Astrocyte of the spinal cord (primary cell): ENCODE measurements around the gene FAM153A.
"Not testable (repeated sequence)": the region's sequence is repeated elsewhere in the genome, so short reads cannot be mapped to it uniquely, and the experiment has no call there.

Experiments used
- DNase-seq: peaks from one replicate; pipeline ENCODE4 v3.0.0; 2011; ENCODE audit warnings: low read depth, low spot score
- H3K4me3 ChIP-seq: 2 replicates; pipeline ENCODE4 v1.5.1; 2011; ENCODE audit warnings: low read depth, mild to moderate bottlenecking, low read length, moderate library complexity
- in situ Hi-C: cut with HindIII; loops from 2 replicates; pipeline ENCODE4 v1.10.0; 2017; ENCODE audit warnings: low sequenced_read_pairs

FAM153A gene

DNA sequence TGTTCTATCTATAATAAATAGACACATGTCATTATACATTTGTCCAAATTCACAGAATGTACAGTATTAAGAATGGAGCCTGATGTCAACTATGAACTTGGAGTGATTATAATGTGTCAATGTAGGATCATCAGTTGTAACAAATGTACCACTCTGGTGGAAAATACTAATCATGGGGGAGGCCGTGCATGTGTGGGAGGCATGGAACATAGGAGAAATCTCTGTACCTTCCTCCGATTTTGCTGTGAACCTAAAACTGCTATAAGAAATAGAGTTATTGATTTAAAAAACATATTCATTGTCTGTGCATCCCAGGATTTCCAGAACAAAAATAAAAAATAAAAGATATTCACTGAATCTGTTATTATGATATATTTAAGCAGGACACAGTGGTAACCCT, 12.1 kb downstream of the FAM153A start:
- DNase-seq, in situ Hi-C loops, H3K4me3 ChIP-seq: not testable (repeated sequence)

DNA sequence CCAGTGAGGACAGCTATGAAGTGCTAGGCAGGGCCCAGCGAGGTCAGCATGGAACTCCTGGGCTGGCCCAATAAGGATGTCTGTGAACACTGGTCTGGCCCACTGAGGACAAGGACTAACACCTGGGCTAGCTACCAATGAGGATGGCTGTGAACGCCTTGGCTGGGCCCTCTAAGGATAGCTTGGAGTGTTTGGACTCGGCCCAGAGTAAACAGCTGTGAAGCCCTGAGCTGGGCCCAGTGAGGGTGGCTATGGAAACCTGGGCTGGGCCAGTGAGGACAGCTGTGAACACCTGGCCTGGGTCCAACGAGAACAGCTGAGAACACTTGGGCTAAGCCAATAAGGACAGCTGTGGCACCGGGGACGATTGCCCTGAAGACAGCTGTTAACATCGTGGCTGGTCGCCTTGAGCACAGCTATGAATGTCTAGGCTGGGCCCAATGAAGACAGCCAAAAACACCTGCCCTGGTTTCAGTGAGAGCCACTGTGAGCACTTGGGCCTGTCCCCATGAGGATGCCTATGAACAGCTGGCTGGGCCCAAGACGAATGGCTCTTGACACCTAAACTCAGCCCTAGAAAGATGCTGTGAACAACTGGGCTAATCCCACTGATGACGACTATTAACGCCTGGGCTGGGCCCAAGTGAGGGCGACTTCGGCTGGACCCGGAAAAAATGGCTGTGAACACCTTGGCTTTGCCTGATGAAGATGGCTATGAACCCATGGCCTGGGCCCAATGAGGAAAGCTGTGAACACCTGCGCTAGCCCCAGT, 18.8 kb downstream of the FAM153A start:
- in situ Hi-C loops, H3K4me3 ChIP-seq, DNase-seq: not testable (repeated sequence)

DNA sequence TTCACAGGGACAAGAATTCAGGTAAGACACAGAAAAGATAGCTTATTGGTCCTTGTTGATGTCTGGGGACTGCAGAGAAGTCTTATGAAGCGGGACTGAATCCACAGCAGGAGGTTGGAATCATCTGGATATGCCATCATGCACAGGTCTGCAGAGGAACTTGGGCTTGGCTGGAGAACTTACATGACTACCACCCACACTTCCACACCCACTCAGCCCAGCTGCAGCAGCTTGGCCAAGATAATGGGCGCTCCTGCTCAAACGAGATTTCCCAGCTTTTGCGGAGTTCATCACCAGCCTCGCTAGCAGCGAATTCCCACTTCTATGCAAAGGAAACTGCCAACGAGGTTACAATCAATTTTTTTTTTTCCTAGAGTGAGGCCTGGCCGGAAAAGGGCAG, 21.7 kb downstream of the FAM153A start:
- in situ Hi-C loops, DNase-seq, H3K4me3 ChIP-seq: not testable (repeated sequence)

DNA sequence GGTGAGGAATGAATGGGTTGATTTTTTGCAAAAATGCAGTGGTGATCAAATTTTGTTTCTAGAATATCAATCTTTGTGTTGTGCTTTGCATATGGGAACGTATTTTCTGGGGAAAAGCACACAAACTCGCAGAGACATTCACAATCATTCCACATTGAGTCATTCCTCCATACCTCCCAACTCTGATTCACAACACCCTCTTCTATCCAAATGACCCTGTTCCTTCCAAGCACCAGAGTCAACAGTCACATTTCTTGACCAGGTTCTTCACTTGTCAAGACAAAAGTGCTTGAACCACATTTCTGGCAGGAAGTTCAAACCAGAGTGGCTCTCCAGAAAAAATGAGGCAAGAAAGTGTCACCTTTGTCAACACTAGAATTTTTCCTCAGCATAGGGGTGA, 35.3 kb downstream of the FAM153A start:
- DNase-seq, in situ Hi-C loops: not testable (repeated sequence)

DNA sequence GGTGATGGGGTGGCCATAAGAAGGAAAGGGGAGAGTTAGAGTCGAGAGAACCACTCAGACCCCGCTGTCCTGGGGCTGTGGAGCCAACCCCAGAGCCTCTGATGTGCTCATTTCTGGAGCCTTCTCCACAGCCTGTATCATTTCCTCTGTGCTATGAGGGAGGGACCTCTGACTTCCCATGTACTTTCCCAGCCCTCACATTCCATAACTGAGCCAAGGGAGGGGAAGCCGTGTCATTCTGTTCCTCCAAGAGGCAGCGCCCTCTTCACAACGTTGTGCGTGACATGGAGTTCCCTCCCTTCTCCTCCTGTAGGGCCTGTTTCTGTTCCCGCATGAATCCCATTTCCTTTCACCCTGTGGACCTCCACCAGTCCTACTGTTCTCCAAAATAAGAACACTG, 57.8 kb downstream of the FAM153A start:
- in situ Hi-C loops, H3K4me3 ChIP-seq, DNase-seq: not testable (repeated sequence)

More for the DNA sequence above, 35.3 kb downstream of the FAM153A start:
- H3K4me3 ChIP-seq = not testable (repeated sequence)

DNA sequence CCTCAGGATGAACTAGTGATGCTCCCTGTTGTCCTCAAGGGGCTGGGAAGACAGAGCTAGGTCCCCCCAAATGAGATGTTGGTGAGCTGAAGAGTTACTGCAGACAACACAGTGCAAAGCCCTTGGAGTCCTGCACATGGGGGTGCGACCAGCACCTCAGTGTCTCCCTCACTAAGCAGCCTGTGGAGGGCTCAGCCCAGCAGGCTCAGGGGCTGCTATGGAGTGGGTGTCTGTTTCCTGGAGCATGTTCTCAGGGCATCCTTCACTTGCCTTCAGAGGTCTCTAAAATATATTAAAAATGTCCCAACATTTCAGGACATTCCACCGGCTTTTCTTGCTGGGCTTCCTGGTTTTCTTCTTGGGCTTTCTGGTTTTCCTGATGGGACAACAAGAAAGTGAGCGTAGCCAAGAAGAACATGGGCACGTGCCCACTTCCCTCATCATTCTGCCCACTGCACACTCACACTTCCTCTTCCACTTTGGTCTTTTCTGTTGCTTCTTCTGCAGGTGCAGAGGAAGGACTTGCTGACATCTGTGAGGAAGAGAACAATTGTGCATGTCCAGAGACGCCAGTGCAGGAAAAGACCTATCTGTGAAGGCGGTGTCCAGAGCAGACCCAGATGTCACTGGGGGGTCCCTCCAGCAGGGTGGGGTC, 58.7 kb downstream of the FAM153A start:
- in situ Hi-C loops, H3K4me3 ChIP-seq, DNase-seq: not testable (repeated sequence)

DNA sequence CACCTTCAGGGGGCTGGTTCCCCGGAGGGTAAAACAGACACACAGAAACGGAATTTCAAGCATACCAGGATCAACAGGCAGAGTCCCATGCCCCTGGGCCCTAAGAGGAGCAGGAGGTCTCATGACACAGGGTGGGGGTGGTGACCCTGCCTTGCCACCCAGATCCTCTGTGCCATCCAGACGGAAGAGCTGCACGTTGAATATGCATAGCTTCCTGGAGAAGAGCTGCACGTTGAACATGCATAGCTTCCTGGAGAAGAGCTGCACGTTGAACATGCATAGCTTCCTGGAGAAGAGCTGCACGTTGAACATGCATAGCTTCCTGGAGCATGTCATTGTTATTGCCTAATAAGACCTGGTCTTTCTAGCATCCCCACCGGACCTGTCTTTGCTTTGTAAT, 59.9 kb downstream of the FAM153A start:
- DNase-seq, in situ Hi-C loops, H3K4me3 ChIP-seq: not testable (repeated sequence)

DNA sequence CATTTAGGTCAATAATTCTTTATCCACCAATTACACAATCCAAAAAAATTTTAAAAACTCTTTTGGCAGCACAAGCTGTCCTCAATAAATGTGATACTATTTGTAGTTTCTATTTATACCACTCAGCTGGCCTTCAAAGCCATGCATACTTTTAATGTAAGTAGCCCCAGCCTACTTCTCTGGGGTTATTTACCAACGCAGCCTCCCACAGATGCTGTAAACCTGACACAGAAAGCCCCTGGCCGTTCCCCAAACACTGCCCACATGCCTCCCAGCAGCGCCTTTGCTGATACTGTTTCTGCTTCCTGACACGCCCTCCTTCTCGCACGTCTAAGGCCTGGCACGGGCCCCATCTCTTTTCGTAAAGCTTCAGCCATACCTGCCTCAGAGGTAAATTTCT, 62.7 kb downstream of the FAM153A start:
- DNase-seq, in situ Hi-C loops, H3K4me3 ChIP-seq: not testable (repeated sequence)

DNA sequence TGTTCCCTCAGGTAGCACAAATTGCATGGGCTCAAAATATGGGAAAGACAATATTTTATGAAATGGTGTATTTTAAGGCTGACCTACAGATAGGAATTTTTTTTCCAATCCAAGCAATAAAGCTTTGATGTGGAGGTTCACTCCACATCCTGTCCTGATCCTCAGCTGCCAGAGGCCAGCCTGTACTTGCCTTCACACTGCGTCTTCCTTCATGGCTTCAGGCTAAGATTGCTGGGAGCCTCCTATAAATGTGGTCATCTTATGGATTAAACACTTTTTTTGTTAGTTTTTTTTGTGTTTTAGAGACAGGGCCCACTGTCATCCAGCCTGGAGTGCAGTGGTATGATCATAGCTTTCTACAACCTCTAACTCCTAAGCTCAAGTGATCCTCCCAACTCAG, 67.3 kb downstream of the FAM153A start:
- H3K4me3 ChIP-seq, in situ Hi-C loops, DNase-seq: not testable (repeated sequence)

DNA sequence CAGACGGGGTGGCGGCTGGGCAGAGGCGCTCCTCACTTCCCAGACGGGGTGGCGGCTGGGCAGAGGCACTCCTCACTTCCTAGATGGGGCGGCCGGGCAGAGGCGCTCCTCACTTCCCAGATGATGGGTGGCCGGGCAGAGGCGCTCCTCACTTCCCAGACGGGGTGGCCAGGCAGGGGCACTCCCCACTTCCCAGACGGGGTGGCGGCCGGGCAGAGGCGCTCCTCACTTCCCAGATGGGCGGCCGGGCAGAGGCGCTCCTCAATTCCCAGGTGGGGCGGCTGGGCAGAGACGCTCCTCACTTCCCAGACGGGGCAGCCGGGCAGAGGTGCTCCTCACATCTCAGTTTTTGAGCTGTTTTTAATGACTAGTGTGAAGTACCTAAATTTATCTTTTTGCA, 86.6 kb downstream of the FAM153A start:
- DNase-seq, H3K4me3 ChIP-seq, in situ Hi-C loops: not testable (repeated sequence)

DNA sequence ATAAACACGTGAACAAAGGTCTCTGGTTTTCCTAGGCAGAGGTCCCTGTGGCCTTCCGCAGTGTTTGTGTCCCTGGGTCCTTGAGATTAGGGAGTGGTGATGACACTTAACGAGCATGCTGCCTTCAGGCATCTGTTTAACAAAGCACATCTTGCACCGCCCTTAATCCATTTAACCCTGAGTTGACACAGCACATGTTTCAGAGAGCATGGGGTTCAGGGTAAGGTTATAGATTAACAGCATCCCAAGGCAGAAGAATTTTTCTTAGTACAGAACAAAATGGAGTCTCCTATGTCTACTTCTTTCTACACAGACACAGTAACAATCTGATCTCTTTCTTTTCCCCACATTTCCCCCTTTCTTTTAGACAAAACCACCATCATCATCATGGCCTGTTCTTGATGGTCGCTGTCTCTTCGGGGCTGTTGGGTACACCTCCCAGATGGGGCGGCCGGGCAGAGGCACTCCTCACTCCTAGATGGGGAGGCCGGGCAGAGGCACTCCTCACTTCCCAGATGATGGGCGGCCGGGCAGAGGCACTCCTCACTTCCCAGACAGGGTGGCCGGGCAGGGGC, 87.3 kb downstream of the FAM153A start:
- in situ Hi-C loops, DNase-seq, H3K4me3 ChIP-seq: not testable (repeated sequence)

DNA sequence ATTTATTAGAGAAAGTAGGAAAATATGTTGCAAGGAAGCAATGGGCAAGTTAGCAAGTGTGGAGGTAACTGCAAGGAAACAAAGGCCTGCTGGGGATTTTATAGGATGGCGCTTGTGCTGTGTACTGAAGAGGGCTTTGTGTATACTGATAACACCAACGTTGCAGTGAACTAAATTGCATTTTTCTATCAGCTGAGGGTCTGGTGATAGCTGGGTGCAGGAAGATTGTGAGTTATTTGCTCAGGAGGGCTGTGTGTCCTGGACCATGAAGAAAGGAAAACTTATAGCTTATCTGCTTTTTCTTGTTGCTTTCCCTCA, 88.2 kb downstream of the FAM153A start:
- H3K4me3 ChIP-seq, in situ Hi-C loops: not testable (repeated sequence)

DNA sequence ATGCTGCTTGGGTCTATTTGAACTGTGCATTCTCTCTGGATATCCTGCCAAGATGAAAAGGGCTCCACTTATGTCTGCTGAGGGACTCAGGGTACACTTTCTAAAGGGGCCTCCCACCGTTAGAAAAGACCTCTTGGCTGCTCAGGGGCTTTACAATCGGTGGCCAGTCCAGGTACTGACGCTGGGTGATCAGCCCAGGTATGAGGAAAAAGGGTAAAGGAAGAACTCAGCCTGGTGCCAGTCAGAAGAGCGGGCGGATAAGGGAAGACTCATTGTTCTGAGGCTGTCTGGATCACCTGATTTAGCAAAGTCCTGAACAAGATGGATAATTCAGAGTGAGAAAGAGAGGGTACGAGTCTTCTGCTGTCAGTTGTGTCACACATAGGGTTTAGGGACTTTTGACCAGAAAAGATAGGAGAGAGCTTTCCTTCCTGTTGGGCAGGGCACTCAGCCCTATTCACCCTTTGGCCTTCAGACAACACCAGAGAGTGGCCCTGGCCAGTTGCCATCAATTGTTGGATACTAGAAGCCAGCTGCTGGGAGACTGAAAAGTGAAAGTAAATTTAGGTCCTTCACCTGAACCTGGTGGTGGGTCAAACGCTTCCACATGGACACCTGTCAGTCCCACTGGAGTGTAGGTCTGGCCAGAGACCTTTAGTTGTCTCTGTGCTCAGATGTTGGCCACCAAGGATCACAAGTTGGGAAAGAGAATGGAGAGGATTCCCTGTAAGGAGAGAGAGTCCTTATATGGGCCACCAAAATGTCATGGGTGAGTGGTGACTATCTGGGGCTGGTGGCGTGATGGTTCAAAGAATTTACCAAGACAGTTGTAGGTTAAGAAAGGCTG, 88.8 kb downstream of the FAM153A start:
- H3K4me3 ChIP-seq, DNase-seq, in situ Hi-C loops: not testable (repeated sequence)

More for the DNA sequence above, 88.2 kb downstream of the FAM153A start:
- not testable (repeated sequence) for DNase-seq

DNA sequence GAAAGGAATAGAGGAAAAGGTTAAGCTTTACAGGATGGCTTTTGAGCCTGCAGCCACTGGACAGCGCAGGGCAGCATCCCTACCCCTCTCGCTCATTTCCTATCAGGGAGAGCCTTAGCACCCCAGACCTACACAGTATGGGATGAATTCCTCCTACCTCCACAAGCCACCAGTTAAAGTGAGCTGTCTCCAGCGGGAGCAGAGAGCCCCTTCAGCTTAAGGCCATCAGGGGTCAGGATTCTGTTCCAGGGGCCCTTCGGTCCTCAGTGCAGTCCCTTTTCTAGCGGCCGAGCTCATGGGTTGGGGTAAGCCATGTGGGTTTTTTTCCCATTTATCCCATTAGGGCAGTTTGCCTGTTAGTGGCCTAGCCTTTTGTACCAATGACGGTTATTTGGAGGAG, 89.7 kb downstream of the FAM153A start:
- in situ Hi-C loops, DNase-seq, H3K4me3 ChIP-seq: not testable (repeated sequence)

DNA sequence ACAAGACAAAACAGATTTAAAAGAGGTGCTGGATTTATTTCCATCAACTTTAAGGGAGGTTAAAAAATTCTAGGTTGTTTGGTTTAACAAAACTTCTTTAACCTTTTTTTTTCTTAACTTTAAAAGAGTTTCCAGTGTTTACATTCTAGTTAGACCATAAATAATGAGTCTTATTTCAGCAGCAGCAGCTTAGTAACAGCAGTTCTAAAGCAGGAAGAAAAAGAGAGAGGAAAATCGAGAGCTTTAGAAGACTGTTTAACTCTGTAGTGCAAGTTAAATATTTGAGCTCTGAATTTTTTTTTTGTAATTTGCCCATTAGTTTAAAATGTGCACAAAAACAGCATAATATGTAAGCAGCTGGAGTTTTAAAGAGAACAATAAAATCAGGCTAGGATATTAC, 90.2 kb downstream of the FAM153A start:
- in situ Hi-C loops, DNase-seq, H3K4me3 ChIP-seq: not testable (repeated sequence)

DNA sequence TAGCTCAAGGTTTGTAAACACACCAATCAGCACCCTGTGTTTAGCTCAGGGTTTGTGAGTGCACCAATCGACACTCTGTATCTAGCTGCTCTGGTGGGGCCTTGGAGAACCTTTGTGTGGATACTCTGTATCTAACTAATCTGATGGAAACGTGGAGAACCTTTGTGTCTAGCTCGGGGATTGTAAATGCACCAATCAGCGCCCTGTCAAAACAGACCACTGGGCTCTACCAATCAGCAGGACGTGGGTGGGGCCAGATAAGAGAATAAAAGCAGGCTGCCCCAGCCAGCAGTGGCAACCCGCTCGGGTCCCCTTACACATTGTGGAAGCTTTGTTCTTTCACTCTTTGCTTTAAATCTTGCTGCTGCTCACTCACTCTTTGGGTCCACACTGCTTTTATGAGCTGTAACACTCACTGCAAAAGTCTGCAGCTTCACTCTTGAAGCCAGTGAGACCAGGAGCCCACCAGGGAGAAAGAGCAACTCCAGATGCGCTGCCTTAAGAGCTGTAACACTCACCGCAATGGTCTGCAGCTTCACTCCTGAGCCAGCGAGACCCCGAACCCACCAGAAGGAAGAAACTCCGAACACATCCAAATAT, 93.6 kb downstream of the FAM153A start:
- H3K4me3 ChIP-seq, in situ Hi-C loops, DNase-seq: not testable (repeated sequence)

DNA sequence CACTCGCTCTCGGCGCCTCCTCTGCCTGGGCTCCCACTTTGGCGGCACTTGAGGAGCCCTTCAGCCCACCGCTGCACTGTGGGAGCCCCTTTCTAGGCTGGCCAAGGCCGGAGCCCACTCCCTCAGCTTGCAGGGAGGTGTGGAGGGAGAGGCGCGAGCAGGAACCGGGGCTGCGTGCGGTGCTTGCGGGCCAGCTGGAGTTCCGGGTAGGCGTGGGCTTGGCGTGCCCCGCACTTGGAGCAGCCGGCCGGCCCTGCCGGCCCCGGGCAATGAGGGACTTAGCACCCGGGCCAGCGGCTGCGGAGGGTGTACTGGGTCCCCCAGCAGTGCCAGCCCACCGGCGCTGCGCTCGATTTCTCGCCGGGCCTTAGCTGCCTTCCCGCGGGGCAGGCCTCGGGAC, 94.6 kb downstream of the FAM153A start:
- in situ Hi-C loops, H3K4me3 ChIP-seq, DNase-seq: not testable (repeated sequence)
